GM21423 (cell line): ENCODE measurements around the gene OCA2.
"Not testable (repeated sequence)": the region's sequence is repeated elsewhere in the genome, so short reads cannot be mapped to it uniquely, and the experiment has no call there.

Experiments used
- ATAC-seq: cut with Tn5 transposase; IDR thresholded peaks from one replicate; pipeline ENCODE4 v1.9.1; 2021; ENCODE audit warnings: mild to moderate bottlenecking, moderate library complexity; ENCODE audit not compliant: unreplicated experiment

The OCA2 gene

GRCh38 chr15:27958911-27959578 is 140.1 kb downstream of the OCA2 start:
- ATAC-seq: no peak

GRCh38 chr15:27956285-27956684 is 142.8 kb downstream of the OCA2 start:
- ATAC-seq: no peak

- no peak for ATAC-seq
These were observed 144.0 kb downstream of the OCA2 start for GRCh38 chr15:27955087-27955486.

GRCh38 chr15:27952593-27952992 is 146.5 kb downstream of the OCA2 start:
- ATAC-seq: not testable (repeated sequence)

GRCh38 chr15:27951191-27951890 is 147.8 kb downstream of the OCA2 start:
- no peak for ATAC-seq

- ATAC-seq: no peak
These were observed 150.0 kb downstream of the OCA2 start for GRCh38 chr15:27949089-27949488.

- ATAC-seq: no peak
These were observed 159.9 kb downstream of the OCA2 start for GRCh38 chr15:27939246-27939645.

- no peak for ATAC-seq
These were observed 161.3 kb downstream of the OCA2 start for GRCh38 chr15:27937851-27938250.

GRCh38 chr15:27936164-27936563 is 163.0 kb downstream of the OCA2 start:
- ATAC-seq: no peak

GRCh38 chr15:27935328-27935727 is 163.8 kb downstream of the OCA2 start:
- ATAC-seq: no peak

GRCh38 chr15:27934782-27935181 is 164.3 kb downstream of the OCA2 start:
- no peak for ATAC-seq

- ATAC-seq: no peak
These were observed 165.6 kb downstream of the OCA2 start for GRCh38 chr15:27933562-27933961.

- ATAC-seq: no peak
These were observed 166.5 kb downstream of the OCA2 start for GRCh38 chr15:27932600-27932999.

- no peak for ATAC-seq
These were observed 170.7 kb downstream of the OCA2 start for GRCh38 chr15:27928386-27928785.

- ATAC-seq: no peak
These were observed 186.8 kb downstream of the OCA2 start for GRCh38 chr15:27912283-27912682.

- no peak for ATAC-seq
These were observed 192.3 kb downstream of the OCA2 start for GRCh38 chr15:27906802-27907201.

- no peak for ATAC-seq
These were observed 195.7 kb downstream of the OCA2 start for GRCh38 chr15:27903405-27903804.

- ATAC-seq: no peak
These were observed 196.3 kb downstream of the OCA2 start for GRCh38 chr15:27902680-27903385.

GRCh38 chr15:27899583-27900285 is 199.4 kb downstream of the OCA2 start:
- ATAC-seq: no peak

GRCh38 chr15:27897481-27897880 is 201.6 kb downstream of the OCA2 start:
- no peak for ATAC-seq

- no peak for ATAC-seq
These were observed 204.5 kb downstream of the OCA2 start for GRCh38 chr15:27894645-27895044.
